Smooth muscle cell (in vitro differentiated cells): ENCODE measurements around the gene FBXO31. TPM values are rescaled to one million over a fixed set of nuclear protein-coding genes. Genes with fewer than 3 reads are reported as not detected.

Source experiments
- DNase-seq: peaks from one replicate; lab custom pipeline; 2025; ENCODE audit not compliant: unreplicated experiment; lab: John Stamatoyannopoulos, UW
- H2AFZ ChIP-seq: fragments of 200-600 bp; sonication (generic); 2 replicates; pipeline ENCODE4 v1.6.0; 2016; ENCODE audit warnings: antibody characterized with exemption, low read depth, mild to moderate bottlenecking
- H3F3A ChIP-seq: fragments of 200-600 bp; sonication (generic); 2 replicates; pipeline ENCODE4 v1.6.0; 2017; ENCODE audit warnings: antibody characterized with exemption, low read depth
- H3K27ac ChIP-seq: fragments of 200-600 bp; sonication (generic); 2 replicates; pipeline ENCODE4 v1.5.1; 2016; ENCODE audit warnings: low read depth, mild to moderate bottlenecking
- H3K27me3 ChIP-seq: fragments of 200-600 bp; sonication (generic); 2 replicates; pipeline ENCODE4 v1.6.1; 2016; ENCODE audit warnings: low read depth, mild to moderate bottlenecking
- H3K36me3 ChIP-seq: fragments of 200-600 bp; sonication (generic); 2 replicates; pipeline ENCODE4 v1.5.1; 2016; ENCODE audit warnings: low read depth
- H3K4me1 ChIP-seq: fragments of 200-600 bp; sonication (generic); 2 replicates; pipeline ENCODE4 v1.5.1; 2016; ENCODE audit warnings: low read depth
- H3K4me2 ChIP-seq: fragments of 200-600 bp; sonication (generic); 2 replicates; pipeline ENCODE4 v1.6.0; 2016; ENCODE audit warnings: mild to moderate bottlenecking
- H3K4me3 ChIP-seq: fragments of 200-600 bp; sonication (generic); 2 replicates; pipeline ENCODE4 v1.5.1; 2016; ENCODE audit warnings: mild to moderate bottlenecking
- H3K79me2 ChIP-seq: fragments of 200-600 bp; sonication (generic); 2 replicates; pipeline ENCODE4 v1.6.0; 2016; ENCODE audit warnings: low read depth, mild to moderate bottlenecking
- H3K9ac ChIP-seq: fragments of 200-600 bp; sonication (generic); 2 replicates; pipeline ENCODE4 v1.6.0; 2016; ENCODE audit warnings: low read depth
- H3K9me3 ChIP-seq: fragments of 200-600 bp; sonication (generic); replicated peaks from 2 replicates; pipeline ENCODE4 v1.5.1; 2016; ENCODE audit warnings: low read depth
- H4K20me1 ChIP-seq: fragments of 200-600 bp; sonication (generic); 2 replicates; pipeline ENCODE4 v1.6.0; 2016; ENCODE audit warnings: low read depth
- WGBS: methylation state at CpG from one replicate; pipeline ENCODE4 v1.1.7; 2016; ENCODE audit warnings: low lambda C conversion rate; 5-methylcytosine and 5-hydroxymethylcytosine counted together
- polyA plus RNA-seq: library from polyadenylated mRNA; unstranded; fragments of >200 nt; fragmentation: Nextera tagmentation; extraction: Ambion mirVana; gene quantifications from 2 replicates; pipeline ENCODE4 v1.2.1, GENCODE V29; 2016
- total RNA-seq: library from RNA; depleted of rRNA; stranded (reverse); fragments of >200 nt; gene quantifications from 2 replicates; pipeline ENCODE4 v1.2.3, GENCODE V29; 2014
- TF ChIP-seq, protein P1 (sequence below): fragments of 200-600 bp; sonication (generic); IDR thresholded peaks from 2 replicates; pipeline ENCODE4 v1.5.1; 2017; ENCODE audit warnings: borderline replicate concordance, mild to moderate bottlenecking, antibody characterized with exemption; ENCODE audit not compliant: insufficient read depth, poor library complexity, severe bottlenecking

Gene FBXO31
- total and polyA plus RNA-seq, 2 experiments from 2014 or later: 13.9 to 25.6 TPM

DNA sequence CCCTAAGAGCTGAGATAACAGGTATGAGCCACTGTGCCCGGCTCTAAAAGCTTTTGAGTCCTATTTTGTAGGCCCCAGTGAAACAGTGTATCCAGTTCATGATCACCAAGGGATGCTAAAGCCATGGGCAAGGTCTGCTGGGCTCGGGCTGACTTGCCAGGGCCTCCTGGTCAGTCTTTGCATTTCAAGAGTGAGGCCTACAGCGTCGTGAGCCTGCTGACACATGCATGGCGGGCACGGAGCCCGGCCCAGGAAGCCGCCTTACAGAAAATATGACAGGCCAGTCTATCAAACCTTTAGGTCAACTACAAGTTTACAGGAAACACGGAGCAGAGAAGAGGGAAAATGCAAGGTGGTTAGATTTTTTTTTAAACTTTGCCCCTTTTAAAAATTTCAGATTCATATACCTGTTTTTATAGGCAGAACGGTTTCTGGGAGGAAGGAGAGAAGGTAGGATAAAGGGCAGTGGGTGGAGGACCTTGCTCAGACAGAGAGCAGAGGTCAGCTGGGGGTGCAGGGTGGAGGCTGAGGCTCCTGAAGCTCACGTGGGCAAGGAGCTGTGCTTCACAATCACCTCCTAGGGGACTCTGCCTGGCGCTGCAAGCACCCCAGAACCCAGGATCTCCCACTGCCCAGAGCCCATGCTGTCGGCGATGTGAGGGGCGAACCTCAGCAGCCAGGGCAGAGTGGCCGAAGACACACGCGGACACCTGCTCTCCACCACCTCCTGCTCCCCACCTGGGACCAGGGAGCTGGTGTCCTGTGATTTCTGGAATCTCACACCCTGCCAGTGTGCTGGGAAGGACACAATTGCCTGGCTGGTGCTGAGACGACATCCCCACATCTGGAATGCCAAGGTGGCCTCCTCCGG, 87.7 kb downstream of the FBXO31 start:
- no peak overlapping the region for H3K27ac ChIP-seq
- H4K20me1 ChIP-seq: no peaks in the 10 kb centered on the region
- WGBS: 88% methylated on average over 20 of the region's 20 CpGs
- no peaks in the 10 kb centered on the region for H3F3A ChIP-seq
- no peak overlapping the region for H2AFZ ChIP-seq
- no peak overlapping the region for H3K4me2 ChIP-seq
- H3K9me3 ChIP-seq: no peaks in the 10 kb centered on the region
- H3K27me3 ChIP-seq: no peaks in the 10 kb centered on the region
- no peaks in the 10 kb centered on the region for H3K4me1 ChIP-seq
- no peak overlapping the region for H3K9ac ChIP-seq
- no peak for DNase-seq
- TF ChIP-seq, protein P1, sequence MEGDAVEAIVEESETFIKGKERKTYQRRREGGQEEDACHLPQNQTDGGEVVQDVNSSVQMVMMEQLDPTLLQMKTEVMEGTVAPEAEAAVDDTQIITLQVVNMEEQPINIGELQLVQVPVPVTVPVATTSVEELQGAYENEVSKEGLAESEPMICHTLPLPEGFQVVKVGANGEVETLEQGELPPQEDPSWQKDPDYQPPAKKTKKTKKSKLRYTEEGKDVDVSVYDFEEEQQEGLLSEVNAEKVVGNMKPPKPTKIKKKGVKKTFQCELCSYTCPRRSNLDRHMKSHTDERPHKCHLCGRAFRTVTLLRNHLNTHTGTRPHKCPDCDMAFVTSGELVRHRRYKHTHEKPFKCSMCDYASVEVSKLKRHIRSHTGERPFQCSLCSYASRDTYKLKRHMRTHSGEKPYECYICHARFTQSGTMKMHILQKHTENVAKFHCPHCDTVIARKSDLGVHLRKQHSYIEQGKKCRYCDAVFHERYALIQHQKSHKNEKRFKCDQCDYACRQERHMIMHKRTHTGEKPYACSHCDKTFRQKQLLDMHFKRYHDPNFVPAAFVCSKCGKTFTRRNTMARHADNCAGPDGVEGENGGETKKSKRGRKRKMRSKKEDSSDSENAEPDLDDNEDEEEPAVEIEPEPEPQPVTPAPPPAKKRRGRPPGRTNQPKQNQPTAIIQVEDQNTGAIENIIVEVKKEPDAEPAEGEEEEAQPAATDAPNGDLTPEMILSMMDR: no peak
- no peaks in the 10 kb centered on the region for H3K79me2 ChIP-seq
- no peak overlapping the region for H3K4me3 ChIP-seq
- H3K36me3 ChIP-seq: no peaks in the 10 kb centered on the region

DNA sequence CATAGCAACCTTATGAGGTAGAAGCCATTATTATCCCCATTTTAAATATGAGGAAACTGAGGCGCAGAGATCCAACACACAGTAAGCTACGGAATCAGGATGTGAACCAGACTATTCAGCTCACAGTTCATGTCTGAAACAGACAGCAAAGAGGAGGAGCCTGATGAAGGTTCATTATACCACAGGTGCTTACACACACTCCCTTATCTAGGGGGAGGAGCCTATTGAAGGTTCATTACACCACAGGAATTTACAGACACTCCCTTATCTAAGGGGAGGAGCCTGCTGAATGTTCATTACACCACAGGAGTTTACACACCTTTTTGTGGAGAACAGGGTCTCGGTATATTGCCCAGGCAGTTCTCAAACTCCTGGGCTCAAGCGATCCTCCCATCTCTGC, 88.3 kb downstream of the FBXO31 start:
- TF ChIP-seq, protein P1: no peak
- DNase-seq: no peak
- Histone ChIP-seq H3K4me2 (no peak overlapping the region), H4K20me1 (no peaks in the 10 kb centered on the region), H3K4me3 (no peak overlapping the region), H3K27me3 (no peaks in the 10 kb centered on the region), H3K27ac (no peak overlapping the region), H2AFZ (no peak overlapping the region), H3K9me3 (no peaks in the 10 kb centered on the region), H3K79me2 (no peaks in the 10 kb centered on the region), H3K36me3 (no peaks in the 10 kb centered on the region), H3K9ac (no peak overlapping the region), H3F3A (no peaks in the 10 kb centered on the region), H3K4me1 (no peaks in the 10 kb centered on the region)
- 88% methylated on average over 4 of the region's 4 CpGs for WGBS

DNA sequence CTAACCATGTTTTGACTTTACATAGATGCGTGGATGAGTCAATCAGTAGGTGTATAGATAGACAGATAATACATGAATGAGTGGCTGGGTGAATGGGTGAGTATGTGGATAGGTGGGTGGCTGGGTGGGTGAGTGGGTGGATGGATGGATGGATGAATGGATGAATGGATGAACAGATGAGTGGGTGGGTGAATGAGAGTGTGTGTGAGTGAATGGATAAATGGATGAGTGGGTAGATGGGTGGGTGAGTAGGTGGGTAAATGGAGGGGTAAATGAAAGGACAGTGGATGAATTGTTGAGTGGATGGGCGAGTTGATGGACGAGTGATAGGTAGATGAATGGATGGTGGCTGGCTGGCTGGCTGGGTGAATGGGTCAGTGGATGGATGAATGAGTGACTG, 89.6 kb downstream of the FBXO31 start:
- no peak overlapping the region for H3K4me2 ChIP-seq
- TF ChIP-seq, protein P1: no peak
- H2AFZ ChIP-seq: no peak overlapping the region
- 91% methylated on average over 3 of the region's 3 CpGs for WGBS
- H3K79me2 ChIP-seq: no peaks in the 10 kb centered on the region
- DNase-seq: no peak
- no peaks in the 10 kb centered on the region for H3K27me3 ChIP-seq
- H3K9ac ChIP-seq: no peak overlapping the region
- H3K4me1 ChIP-seq: no peaks in the 10 kb centered on the region
- H3K9me3 ChIP-seq: no peaks in the 10 kb centered on the region
- no peak overlapping the region for H3K27ac ChIP-seq
- H3K36me3 ChIP-seq: no peaks in the 10 kb centered on the region
- no peaks in the 10 kb centered on the region for H3F3A ChIP-seq
- H4K20me1 ChIP-seq: no peaks in the 10 kb centered on the region
- no peak overlapping the region for H3K4me3 ChIP-seq

DNA sequence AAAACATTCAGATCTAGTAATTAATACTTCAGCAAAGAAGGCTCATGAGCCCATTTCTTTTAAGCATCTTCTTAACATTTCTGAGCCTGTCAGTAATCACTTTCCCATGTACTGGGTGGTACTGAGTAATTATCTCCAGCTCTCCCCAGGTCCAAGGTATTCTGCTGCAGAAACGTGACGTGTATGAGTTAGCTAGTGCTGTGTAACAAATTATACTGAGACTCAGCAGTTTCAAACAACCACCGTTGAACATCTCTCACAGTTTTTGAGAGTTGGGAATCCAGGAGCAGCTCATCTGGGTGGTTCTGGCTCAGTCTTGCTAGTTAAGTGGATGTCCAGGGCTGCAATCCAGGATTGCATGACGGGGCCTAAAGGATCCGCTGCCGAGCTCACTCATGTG, 91.6 kb downstream of the FBXO31 start:
- no peak overlapping the region for H3K27ac ChIP-seq
- H3K79me2 ChIP-seq: no peaks in the 10 kb centered on the region
- no peak for DNase-seq
- H2AFZ ChIP-seq: no peak overlapping the region
- H4K20me1 ChIP-seq: no peaks in the 10 kb centered on the region
- no peak overlapping the region for H3K4me2 ChIP-seq
- H3F3A ChIP-seq: no peaks in the 10 kb centered on the region
- peaks cover 5% of the 10 kb centered on the region for H3K9me3 ChIP-seq
- H3K4me1 ChIP-seq: no peaks in the 10 kb centered on the region
- H3K9ac ChIP-seq: no peak overlapping the region
- H3K36me3 ChIP-seq: no peaks in the 10 kb centered on the region
- WGBS: 94% methylated on average over 6 of the region's 6 CpGs
- TF ChIP-seq, protein P1: no peak
- H3K27me3 ChIP-seq: no peaks in the 10 kb centered on the region
- no peak overlapping the region for H3K4me3 ChIP-seq
